NCI-H345 (cell line): ENCODE data around the gene ALDH8A1.
A peak's percentile ranks its signal among the peaks of the same experiment; 100 is the strongest.
"Not testable (repeated sequence)": the region's sequence is repeated elsewhere in the genome, so short reads cannot be mapped to it uniquely, and the experiment has no call there.

ENCODE experiments used
- DNase-seq: peaks from one replicate; lab custom pipeline; 2025; lab: John Stamatoyannopoulos, UW

ALDH8A1 gene

DNA sequence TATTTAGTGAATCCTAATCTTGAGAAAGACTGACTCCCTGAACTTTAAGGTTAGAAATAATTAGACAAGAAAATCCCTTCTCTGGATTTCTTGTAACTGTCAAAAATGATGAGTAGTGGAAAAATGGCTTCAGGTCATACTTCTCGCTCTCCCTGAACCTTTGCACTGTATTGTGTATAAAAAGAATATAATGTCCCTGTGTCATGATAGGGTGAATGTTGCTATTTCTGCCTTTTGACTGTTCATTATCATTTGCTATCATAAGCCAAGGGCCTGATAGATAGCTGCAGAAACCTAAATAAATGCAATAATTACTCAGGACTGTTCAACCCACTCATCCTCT lies 39.3 kb downstream of the ALDH8A1 start:
- DNase-seq, result no peak

DNA sequence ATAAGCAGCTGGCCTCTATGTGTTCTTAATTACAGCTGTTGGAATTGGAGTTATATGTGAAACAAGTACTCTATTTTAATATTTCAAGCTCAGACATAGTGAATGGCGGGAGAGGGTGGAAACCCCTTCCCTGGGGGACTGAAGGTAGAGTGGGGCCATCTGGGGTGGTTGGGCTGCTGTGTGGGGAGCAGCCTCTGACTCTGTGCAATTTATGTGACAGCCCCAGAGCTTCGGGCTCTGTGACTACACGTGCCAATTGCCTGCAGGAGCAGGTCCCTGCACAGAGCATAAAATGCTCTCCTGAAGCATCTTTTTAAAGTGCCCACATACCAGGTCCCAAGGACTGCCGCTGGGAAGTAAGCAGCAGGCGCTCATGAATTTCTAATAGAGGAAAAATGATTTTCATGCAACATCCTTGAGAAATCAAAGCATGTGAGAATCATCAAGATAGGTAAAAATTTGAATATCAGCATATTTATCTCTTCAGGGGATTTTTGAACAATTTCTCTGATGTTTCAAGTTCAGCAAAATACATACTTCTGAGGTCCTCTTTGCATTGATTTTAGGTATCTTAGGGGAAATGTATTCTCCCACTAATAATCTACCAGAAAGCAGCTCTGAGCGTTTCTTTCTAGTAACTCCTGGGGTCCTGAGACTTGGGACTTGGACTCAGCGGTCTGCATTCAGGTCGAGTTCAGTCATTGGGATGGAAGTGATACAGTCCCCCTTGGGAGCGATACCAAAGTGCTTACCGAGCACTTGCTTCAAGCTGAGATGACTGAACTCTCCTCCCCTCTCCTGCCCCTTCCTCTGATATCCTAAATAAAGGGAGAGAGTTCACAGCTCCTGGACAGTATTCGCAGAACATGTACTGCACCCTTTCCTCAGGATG lies 40.0 kb downstream of the ALDH8A1 start:
- DNase-seq, result no peak

DNA sequence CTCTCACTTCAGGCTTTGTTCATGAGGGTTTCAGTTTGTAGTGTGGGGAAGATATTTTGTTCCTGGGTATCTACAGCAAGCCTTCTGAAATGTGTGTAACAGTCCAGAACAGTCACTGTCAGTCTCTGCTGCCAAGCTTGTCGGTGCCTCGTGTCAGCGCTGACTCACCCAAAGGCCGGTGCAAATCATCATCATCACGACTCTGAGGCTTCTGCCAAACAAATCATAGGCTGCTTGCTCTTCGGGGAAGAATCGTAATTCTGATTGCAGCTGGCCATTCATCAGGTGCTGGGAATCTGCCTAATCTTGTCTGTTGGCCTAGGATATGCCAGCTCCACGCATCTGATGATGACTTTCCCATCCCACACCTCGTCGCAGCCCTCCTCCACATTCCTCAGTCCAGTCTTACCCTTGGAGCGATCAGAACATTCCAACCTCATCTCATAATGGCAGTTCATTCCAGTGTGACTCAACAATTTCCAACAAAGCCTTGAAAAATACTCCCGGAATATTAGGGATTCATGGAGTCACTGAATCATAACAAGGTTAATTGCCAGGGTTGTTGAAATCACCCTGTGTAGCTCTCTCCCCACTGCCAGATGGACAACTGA lies 40.9 kb downstream of the ALDH8A1 start:
- no peak for DNase-seq

DNA sequence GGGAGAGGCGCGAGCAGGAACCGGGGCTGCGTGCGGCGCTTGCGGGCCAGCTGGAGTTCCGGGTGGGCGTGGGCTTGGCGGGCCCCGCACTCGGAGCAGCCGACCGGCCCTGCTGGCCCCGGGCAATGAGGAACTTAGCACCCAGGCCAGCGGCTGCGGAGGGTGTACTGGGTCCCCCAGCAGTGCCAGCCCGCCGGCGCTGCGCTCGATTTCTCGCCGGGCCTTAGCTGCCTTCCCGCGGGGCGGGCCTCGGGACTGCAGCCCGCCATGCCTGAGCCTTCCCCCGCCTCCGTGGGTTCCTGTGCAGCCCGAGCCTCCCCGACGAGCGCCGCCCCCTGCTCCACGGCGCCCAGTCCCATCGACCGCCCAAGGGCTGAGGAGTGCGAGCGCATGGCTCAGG lies 45.2 kb downstream of the ALDH8A1 start:
- DNase-seq, result not testable (repeated sequence)

DNA sequence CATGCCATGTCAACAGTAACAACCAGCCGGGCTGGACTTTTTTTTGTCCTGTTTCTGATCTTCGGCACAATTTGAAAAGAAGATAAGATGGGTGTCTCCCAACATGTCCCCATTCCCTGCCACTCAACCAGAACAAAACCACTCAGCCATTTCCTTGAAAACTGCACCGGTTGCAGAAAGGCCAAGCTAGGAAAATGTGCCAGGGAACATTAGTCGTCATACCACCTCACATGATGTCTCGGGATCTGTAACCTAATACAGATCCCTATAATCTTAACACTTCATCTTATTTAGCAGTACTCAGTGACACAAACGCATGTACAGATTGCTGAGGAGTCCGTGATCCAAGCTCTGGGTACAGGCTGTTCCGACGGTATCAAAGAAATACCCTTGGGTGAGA lies 46.5 kb downstream of the ALDH8A1 start:
- peak; percentile 6 for DNase-seq

DNA sequence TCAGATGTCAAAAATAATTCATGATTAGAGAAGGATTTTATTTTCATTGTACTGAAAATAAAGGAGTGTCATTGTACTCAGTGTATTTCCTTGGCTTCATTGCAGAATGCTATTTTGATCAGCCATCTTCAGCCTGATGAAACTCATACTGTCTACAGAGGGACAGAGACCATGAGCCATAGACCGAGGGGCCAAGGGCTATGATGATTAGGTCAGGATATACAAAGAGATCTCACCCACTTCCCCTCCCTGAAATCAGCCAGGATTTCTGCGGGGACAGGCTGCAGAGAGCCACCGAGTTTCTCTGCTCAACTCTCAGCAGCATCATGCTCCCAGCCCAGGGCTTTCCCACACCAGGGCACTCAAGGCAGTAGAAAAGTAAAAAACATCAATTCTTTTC lies 47.0 kb downstream of the ALDH8A1 start:
- DNase-seq, result no peak

DNA sequence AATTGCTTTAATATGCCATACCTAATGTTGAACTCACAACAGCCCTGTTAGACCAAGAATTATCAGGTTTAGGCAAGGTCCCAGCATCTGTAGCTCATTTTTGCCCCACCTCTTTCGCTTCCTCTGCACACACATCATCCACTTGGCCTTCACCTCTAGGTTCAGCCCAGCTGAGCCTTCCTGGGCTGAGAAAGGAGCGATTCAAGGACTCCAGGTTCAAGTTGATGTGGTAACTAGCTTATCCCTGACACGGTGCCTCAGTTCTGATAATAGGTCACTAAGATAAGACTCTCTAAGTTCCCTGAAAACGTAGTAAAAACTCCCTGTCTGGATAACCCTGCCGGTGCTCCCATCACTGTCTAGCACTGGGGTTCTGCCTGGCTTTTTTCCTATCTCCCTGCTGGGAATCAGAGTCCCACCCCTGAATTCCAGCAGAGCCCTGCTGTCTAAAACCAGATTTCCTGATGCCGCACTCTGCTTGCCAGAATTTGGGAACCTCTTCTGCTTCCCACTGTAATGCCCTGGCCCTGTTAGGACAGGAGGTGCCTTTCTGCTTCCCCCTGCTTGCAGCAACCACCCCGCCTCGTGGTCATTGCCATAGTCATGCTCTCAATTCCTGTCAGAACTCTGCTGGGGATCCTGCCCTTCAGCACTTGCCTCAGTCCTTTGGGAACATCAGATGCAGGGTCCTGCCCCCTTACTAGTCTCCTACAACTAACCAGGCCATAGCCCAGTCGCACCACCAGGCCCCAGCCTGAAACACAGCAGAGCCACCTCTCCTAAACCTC lies 47.6 kb downstream of the ALDH8A1 start:
- no peak for DNase-seq

DNA sequence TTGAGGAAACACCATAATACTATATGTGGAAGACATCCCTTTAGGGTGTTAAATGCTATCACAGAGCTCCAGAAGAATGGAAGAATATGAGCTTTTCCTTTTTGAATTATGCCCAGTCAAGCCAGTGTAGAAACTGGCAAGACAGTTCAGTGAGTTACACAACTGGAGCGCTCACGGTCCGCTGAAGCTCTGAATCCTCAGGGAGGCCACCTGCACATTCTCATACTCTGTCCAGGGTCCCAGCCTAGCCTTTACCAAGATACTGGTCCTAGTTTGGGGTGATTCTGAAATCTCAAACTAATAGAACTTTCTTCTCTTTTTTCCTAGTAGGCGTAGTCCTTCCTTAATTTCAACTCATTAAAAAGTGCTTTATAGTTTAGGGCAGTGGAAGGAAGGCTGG lies 51.3 kb downstream of the ALDH8A1 start:
- DNase-seq, result no peak

DNA sequence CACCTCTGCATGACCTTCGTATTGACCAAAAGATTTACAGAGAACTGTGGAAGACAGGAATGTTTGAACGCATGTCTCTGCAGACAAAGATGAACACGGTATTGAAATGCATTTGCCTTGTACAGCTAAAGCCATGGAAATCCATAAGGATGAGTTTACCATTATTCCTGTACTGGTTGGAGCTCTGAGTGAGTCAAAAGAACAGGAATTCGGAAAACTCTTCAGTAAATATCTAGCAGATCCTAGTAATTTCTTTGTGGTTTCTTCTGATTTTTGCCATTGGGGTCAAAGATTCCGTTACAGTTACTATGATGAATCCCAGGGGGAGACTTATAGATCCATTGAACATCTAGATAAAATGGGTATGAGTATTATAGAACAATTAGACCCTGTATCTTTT lies 51.7 kb downstream of the ALDH8A1 start:
- DNase-seq, result not testable (repeated sequence)

DNA sequence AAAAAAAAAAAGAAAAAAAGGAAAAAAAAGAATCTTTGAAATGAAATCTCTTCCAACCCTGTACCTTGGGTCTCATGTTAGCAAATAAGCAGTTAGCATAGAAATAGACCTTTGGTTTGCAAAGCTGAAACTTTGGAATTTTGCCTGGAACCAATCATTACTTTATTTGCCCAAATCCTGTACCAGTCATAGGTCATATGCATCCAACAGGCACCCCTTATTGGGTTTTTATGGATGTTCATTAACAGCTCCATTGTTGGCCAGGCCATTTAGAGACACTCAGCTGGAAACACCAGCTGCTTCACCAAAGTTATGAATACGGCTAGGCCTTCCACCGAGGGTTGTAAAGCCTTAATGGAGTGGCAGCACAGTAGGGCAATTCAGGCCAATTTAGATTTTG lies 53.0 kb downstream of the ALDH8A1 start:
- DNase-seq, result peak; percentile 11

DNA sequence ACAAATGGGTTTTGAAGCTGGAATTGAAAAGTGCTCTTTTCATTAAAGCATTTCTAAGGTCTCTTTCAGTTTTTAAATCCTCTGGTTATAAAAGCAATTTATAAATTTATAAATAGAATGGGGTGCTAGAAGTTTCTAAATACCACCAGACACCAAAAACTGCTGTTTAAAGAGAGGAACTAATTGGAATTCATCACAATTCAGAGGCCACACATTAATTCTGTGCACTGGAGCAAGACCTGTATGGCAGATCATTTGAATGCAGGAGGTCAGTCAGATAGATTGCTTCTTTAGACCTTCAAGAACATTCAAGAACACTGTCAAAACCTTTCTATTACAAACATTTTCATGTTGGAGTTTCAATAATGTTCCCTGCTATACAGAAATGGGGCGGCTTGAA lies 55.1 kb downstream of the ALDH8A1 start:
- no peak for DNase-seq

DNA sequence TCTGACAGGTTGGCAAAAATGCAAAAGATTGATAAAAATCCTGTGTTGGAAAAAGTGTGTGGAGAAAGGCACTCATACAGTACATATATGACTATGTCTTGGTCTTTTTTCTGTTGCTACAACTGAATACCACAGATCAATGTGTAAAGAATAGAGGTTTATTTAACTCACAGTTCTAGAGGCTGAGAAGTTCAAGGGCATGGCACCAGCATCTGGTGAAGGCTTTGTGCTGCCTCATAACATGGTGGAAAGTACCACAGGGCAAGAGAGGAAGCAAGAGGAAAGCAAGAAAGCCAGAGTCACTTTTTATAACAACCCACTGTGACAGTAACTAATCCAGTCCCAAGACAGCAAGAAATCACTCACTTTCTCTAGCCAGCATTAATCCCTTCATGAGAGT lies 57.5 kb downstream of the ALDH8A1 start:
- DNase-seq, result no peak

DNA sequence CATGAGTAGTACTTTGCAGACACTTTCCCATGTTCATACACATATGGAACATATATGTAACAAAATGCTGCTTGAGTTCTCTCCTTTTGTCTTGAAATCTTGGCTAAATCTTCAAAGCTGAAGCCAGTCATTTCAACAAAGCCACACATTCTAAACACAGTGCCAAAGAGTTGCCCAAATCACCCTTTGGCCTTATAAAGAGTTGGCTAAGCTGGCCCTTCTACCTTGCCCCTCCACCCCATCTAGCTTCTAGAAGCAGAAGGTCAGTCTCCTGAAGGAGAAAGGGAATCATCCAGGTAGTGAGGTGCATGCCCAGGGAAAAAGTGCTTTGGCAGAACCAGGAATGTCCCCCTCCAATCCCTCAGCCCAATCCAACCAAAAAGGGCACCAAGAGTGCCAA lies 58.3 kb downstream of the ALDH8A1 start:
- DNase-seq, result no peak

DNA sequence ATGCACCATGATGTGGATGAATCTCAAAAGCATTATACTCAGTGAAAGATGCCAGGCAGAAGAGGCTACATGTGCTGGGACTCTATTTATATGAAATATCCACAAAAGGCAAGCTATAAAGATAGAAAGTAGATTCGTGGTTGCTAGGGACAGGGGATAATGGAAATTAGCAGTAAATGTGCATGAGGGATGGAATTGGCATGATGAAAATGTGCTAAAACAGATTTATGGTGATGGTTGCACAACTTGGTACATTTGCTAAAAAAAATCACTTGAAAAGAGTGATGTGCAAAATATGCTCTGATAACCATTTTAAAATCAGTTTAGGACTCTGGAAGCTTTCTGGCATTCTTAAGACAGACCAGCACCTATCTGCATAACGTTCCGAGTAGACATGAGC lies 61.6 kb downstream of the ALDH8A1 start:
- no peak for DNase-seq

DNA sequence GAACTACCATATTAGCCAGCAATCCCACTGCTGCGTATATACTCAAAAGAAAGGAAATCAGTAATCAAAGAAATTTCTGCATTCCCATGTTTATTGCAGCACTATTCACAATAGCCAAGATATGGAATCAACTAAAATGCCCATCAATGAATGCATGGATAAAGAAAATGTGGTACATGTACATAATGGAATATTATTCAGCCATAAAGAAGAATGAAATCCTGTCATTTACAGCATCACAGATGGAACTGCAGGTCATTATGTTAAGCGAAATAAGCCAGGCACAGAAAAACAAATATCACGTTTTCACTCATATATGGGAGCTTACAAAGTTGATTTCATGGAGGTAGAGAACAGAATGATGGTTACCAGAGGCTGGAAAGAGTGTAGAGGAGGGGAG lies 65.1 kb downstream of the ALDH8A1 start:
- no peak for DNase-seq

DNA sequence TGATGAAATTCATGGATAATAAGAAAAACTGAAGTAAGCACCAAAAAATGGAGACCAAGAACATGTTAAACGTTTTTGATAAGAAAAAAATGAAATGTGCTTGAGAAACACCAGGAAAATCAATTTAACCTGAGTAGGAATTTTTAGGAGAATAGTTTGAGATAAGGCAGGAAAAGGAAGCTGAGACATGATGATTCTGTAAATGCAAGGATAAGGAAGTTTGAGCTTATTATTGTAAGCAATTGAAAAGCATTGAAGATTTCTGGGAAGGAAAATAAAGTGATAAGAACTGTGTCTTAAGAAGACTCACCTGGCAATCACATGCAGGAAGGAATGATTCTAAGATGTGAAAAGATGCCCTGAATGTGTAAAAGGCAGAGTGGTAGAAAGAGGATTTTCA lies 66.6 kb downstream of the ALDH8A1 start:
- no peak for DNase-seq

DNA sequence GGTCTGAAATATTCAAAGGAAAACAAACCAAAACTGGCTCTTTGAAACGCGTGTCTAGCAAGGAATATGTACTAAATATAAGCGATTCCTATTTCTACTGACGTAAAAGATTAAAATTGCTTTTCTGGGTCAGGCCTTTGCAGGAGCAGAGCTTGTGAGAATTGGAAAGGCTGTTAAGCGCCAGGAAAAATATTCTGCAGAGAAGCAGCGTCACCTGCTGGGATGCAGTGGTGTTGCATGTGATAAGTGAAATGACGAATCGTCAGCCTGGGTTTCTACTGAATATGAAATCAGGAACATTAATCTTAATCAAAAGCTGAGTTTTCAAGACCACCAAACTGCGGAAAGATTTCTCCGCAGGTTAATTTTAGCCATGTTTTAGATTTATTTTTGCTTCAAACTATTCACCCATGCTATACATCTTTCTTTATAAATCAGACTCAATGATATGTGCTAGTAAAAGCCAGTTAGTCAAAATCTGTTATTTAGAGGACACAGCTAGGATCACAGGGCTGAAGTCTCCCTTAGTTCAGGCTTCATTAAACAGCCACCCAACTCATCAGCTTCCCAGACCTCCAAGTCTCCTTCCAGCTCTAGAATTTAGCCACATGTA lies 67.4 kb downstream of the ALDH8A1 start:
- peak; percentile 16 for DNase-seq

DNA sequence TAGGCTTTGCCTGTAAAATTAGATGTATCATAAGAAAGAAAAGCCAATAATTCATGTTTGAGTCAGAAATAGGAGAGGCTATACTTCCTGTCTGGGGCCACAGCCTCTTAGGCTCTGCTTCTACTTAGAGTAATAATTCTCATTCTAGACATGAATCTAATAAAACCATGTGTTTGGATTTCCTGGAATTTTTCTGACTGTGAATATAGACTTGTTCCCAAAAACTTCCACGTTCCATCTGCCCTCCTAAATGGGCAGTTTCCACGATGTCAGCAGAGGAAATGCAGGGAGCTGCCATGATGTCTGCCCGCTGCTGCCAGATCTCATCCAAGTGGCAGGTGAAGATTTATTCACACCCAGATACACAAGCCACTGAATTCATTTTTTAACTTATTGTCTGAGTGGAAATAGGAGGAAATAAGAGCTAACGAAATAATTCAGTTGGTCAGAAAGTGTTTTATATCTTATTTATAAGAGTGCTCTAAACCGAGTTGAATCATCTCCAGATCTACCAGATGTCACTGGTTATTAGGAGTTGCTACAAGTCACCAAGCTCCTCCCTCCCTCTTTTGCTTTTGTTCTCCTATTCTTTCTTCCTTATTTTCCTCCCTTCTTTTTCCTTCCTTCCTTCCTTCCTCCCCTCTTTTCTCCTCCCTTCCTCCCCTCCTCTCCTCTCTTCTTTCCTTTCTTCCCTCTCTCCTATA lies 69.3 kb downstream of the ALDH8A1 start:
- no peak for DNase-seq

DNA sequence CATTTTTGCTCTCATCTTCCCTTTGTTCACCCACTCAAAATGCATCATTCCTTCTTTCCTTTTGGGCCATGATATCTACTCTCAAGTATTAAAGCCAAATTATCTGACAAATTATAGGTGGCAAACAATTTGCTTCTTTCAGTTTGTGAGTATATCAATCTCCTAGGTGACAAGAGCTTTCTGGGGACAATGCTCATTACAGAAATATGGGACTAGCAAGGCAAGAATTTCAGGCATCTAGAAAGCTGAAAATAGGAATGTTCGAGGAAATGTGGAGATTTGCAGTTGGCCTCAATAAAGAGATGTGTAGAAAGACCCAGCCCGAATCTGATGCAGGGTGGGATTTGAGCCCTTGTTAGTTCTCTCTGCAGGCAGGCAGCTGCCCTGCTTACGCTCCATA lies 71.8 kb downstream of the ALDH8A1 start:
- DNase-seq, result no peak

DNA sequence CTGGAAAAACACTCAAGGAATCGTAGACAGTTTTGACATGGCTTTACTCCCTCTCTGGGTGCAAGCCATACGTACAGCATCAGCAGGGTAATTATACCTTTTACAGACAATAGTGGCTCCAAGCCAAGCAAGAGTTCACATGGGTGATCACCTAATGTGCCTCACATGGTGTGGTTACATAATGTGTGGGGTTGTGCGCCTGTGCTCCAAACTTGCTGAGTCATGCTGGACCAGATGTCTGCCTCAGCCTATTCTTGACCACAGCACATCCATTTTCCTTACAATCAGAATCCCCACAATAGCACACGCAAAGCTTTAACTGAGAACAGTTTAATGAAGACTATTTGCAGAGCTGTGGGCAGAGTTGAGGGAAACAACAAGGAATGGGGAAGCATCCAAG lies 74.5 kb downstream of the ALDH8A1 start:
- no peak for DNase-seq

DNA sequence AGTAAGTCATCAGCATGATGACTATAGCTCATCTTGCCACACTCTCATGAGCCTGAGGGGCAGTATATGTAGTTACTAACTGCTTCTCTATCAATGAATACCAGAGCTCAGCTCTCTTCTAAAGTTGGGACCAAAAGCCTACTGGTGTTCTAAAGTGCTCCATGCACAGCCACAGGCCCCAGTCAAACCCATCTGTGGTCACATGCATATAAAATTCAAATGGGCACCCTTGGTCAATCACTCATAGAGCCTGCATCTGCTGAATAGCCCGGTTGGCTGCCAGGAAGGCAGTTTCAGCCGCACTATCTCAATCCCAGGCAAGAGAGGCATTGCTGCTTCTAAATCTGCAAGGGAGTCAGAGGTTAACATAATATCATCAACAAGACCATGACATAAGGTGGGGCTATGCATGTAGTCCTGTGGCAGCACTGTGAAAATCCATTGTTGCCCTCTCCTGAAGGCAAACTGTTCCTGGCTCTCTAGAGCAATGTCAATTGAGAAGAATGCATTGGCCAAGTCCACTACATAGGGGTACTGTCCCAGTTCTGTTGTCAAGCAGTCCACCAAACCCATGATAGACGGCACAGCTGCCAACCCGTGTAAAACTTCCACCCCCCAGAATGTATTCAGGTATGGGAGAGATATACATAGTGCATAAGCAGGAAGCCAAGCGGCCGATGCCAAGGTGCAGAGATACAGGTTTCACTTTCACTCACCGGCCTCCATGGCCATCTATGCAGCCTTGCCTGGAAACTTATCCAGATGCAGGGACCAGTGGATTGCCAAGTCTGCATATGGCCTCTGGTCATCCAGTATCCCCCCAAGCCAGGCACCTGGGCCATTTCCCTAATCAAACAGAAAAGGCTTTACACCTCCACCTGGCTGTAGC lies 76.2 kb downstream of the ALDH8A1 start:
- DNase-seq, result no peak
